OCI-LY7 (cell line): ENCODE results near the gene TRPM3. TPM values are rescaled to one million over a fixed set of nuclear protein-coding genes. Genes with fewer than 3 reads are reported as not detected.

Experiments used
- BruUV-seq: library from RNA; stranded (reverse); fragments of 400-500 nt; replicated peaks from 2 replicates; lab custom pipeline; 2021; lab: Mats Ljungman, UMichigan
- CTCF ChIA-PET: fragments of 300-600 bp; sonication (Branson Sonifier 250); formaldehyde crosslinking; loops from one replicate; lab custom pipeline; 2022; ENCODE audit warnings: antibody characterized with exemption; ENCODE audit not compliant: unreplicated experiment; lab: Charles Lee
- POLR2A ChIA-PET: fragments of 300-600 bp; sonication (Branson Sonifier 250); formaldehyde crosslinking; loops from one replicate; lab custom pipeline; 2022; ENCODE audit warnings: antibody characterized with exemption; lab: Charles Lee
- DNase-seq: peaks from one replicate; pipeline ENCODE4 v3.0.0-alpha.2; 2015; ENCODE audit warnings: low spot score
- H2AFZ ChIP-seq: fragments of 200-600 bp; sonication (generic), shearing (Covaris generic); 2 replicates; pipeline ENCODE4 v1.6.1; 2014; ENCODE audit warnings: mild to moderate bottlenecking, antibody characterized with exemption, low read length, moderate library complexity
- H3K27ac ChIP-seq: fragments of 200-600 bp; sonication (generic); 2 replicates; pipeline ENCODE4 v1.5.1; 2014; ENCODE audit warnings: mixed run types, low read depth, mild to moderate bottlenecking, moderate library complexity, low read length, inconsistent platforms; ENCODE audit not compliant: poor library complexity, severe bottlenecking
- H3K36me3 ChIP-seq: fragments of 200-600 bp; sonication (generic); 2 replicates; pipeline ENCODE4 v1.6.1; 2014; ENCODE audit warnings: mild to moderate bottlenecking, antibody characterized with exemption, low read length, moderate library complexity, mixed read lengths; ENCODE audit not compliant: insufficient read depth
- H3K4me1 ChIP-seq: fragments of 200-600 bp; sonication (generic); 2 replicates; pipeline ENCODE4 v1.5.1; 2014; ENCODE audit warnings: mild to moderate bottlenecking, low read length; ENCODE audit not compliant: insufficient read depth, poor library complexity, severe bottlenecking
- H3K4me2 ChIP-seq: fragments of 200-600 bp; sonication (generic); 2 replicates; pipeline ENCODE4 v1.6.1; 2014; ENCODE audit warnings: mild to moderate bottlenecking, low read length
- H3K4me3 ChIP-seq: fragments of 200-600 bp; sonication (generic); 2 replicates; pipeline ENCODE4 v1.5.1; 2014; ENCODE audit warnings: mild to moderate bottlenecking, low read depth, low read length; ENCODE audit not compliant: poor library complexity, severe bottlenecking
- H3K79me2 ChIP-seq: fragments of 200-600 bp; sonication (generic); 2 replicates; pipeline ENCODE4 v1.6.1; 2016; ENCODE audit warnings: low read depth, mild to moderate bottlenecking, low read length, moderate library complexity, mixed read lengths; ENCODE audit not compliant: insufficient read depth
- H3K9me2 ChIP-seq: fragments of 200-600 bp; sonication (generic); 2 replicates; pipeline ENCODE4 v1.6.1; 2016; ENCODE audit warnings: mild to moderate bottlenecking, low read length, mixed read lengths; ENCODE audit not compliant: insufficient read depth
- H3K9me3 ChIP-seq: fragments of 200-600 bp; sonication (generic); 2 replicates; pipeline ENCODE4 v1.6.1; 2014; ENCODE audit warnings: mild to moderate bottlenecking, mixed run types, low read length, mixed read lengths
- H4K20me1 ChIP-seq: fragments of 200-600 bp; sonication (generic); 2 replicates; pipeline ENCODE4 v1.6.1; 2014; ENCODE audit warnings: mild to moderate bottlenecking, antibody characterized with exemption, low read length, moderate library complexity, mixed read lengths; ENCODE audit not compliant: insufficient read depth
- EZH2phosphoT487 ChIP-seq: fragments of 200-600 bp; sonication (generic); IDR thresholded peaks from 2 replicates; pipeline ENCODE4 v1.6.1; 2018; ENCODE audit warnings: low read depth, borderline replicate concordance, mild to moderate bottlenecking, mixed run types, antibody characterized with exemption, low read length, moderate library complexity, mixed read lengths
- intact Hi-C: fragments of 100-400 bp; cut with micrococcal nuclease; formaldehyde crosslinking; loops from one replicate; pipeline ENCODE4 v1.10.0; 2022; ENCODE audit not compliant: unreplicated experiment
- total RNA-seq, 2 experiments: library from RNA; depleted of rRNA in 1 of 2; stranded (reverse); fragments of >200 nt in 1 of 2; shearing (Covaris generic) in 1 of 2; gene quantifications; 2 replicates each; pipeline ENCODE4 v1.2.3, GENCODE V29; 2014 to 2022
- TF ChIP-seq, protein P1 (sequence below): fragments of 200-600 bp; sonication (generic); conservative IDR thresholded peaks from 2 replicates; pipeline ENCODE4 v1.5.1; 2014; ENCODE audit warnings: mild to moderate bottlenecking, antibody characterized with exemption, low read length, moderate library complexity, mixed read lengths

TRPM3 gene
- total RNA-seq, 2 experiments from 2014 or later: not detected

DNA sequence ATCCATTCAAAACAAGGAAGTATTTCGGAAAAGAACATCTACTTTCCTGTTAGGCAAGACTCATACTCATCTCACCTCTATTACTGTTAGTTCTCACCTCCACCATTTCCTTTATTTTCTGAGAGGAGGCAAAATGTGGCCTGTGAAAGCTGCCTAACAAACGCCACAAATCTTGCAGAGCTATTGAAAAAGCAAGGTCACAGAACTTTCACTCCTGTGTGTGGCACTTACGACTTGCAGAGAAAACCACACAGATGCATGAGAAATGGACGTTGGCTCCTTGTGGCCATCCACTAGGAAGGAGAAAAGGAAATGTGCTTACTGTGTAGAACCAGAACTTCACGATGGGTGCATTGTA, 511.2 kb downstream of the TRPM3 start:
- DNase-seq: no peak
- H3K4me1 ChIP-seq: peaks cover 16% of the 10 kb centered on the region
- no peak overlapping the region for H3K27ac ChIP-seq
- H3K9me3 ChIP-seq: peaks cover 9% of the 10 kb centered on the region; the same call in 1 of the 2 replicates
- peaks cover 5% of the 10 kb centered on the region; the same call in 1 of the 2 replicates for H3K36me3 ChIP-seq
- BruUV-seq: no TSS peak
- H3K4me3 ChIP-seq: no peak overlapping the region
- no peaks in the 10 kb centered on the region for H4K20me1 ChIP-seq
- TF ChIP-seq, protein P1, sequence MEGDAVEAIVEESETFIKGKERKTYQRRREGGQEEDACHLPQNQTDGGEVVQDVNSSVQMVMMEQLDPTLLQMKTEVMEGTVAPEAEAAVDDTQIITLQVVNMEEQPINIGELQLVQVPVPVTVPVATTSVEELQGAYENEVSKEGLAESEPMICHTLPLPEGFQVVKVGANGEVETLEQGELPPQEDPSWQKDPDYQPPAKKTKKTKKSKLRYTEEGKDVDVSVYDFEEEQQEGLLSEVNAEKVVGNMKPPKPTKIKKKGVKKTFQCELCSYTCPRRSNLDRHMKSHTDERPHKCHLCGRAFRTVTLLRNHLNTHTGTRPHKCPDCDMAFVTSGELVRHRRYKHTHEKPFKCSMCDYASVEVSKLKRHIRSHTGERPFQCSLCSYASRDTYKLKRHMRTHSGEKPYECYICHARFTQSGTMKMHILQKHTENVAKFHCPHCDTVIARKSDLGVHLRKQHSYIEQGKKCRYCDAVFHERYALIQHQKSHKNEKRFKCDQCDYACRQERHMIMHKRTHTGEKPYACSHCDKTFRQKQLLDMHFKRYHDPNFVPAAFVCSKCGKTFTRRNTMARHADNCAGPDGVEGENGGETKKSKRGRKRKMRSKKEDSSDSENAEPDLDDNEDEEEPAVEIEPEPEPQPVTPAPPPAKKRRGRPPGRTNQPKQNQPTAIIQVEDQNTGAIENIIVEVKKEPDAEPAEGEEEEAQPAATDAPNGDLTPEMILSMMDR: no peak
- TF ChIP-seq EZH2phosphoT487: no peak
- no peak overlapping the region for H3K4me2 ChIP-seq
- no peaks in the 10 kb centered on the region for H3K9me2 ChIP-seq
- POLR2A ChIA-PET: no interaction called here
- no peak overlapping the region for H2AFZ ChIP-seq
- no peaks in the 10 kb centered on the region for H3K79me2 ChIP-seq
- CTCF ChIA-PET: no interaction called here
- intact Hi-C loops: no loop called here

DNA sequence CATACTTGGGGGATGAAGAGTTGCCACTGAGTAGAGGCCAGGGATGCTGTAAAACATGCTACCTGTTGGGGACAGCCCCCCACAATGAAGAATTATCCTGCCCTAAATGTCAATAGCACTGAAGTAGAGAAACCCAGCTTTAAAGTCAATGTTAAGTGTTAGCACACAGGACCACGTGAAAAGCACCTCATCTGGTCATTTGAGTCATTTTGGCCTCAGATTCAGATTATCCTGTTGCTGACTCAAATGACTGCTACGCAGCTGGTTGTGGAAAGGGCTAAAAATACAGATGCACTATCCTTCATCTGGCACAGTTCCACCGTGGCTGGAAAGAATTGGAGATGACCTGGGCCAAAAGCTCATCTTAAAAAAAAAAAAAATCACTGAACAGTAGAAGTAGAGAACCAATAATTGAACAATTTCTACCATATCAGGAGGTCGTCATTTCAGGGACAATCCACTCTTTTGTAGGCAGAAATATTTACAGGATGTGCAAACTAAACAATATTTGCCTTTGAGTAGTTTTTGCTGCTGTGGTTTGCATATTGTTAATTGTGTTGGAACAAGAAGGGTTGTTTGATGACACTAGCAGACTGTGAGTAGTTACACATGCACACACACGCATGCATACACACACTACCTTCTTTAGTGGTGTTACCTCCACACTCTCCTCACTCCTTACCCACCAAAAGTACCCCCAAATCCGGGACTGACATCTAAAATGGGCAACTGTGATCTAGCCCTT, 511.7 kb downstream of the TRPM3 start:
- Histone ChIP-seq H3K9me3 (peaks cover 9% of the 10 kb centered on the region; the same call in 1 of the 2 replicates), H3K4me1 (peaks cover 16% of the 10 kb centered on the region), H3K79me2 (no peaks in the 10 kb centered on the region), H3K27ac (no peak overlapping the region), H3K36me3 (peaks cover 5% of the 10 kb centered on the region; the same call in 1 of the 2 replicates), H3K4me2 (no peak overlapping the region), H3K4me3 (no peak overlapping the region), H2AFZ (no peak overlapping the region), H4K20me1 (no peaks in the 10 kb centered on the region), H3K9me2 (no peaks in the 10 kb centered on the region)
- ChIA-PET POLR2A (no interaction called here), CTCF (no interaction called here)
- intact Hi-C loops: loop anchor here (10.0 kb wide), 1 partner anchor 355 kb away; the partner anchor contains the start of gene SMC5
- no peak for TF ChIP-seq EZH2phosphoT487
- TF ChIP-seq, protein P1: no peak
- no peak for DNase-seq
- no TSS peak for BruUV-seq

DNA sequence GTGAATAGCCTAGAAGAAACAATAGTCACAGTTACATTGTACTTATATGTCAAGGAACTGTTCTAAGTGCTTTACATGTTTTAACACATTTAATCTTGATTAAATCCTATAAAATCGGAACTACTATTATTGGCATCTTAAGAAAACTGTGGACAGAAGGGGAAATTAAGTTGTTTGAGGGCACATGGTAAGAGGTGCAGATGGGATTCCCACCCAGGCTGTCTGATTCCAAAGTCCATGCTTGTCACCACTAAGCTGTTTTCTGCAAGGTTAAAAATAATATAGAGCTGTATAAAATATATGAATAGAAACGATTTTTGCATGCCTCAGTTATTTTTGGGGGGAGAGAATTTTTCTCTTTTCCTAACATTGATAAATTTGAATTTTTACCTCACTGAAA, 512.4 kb downstream of the TRPM3 start:
- POLR2A ChIA-PET: no interaction called here
- DNase-seq: no peak
- BruUV-seq: no TSS peak
- Histone ChIP-seq H3K4me3 (no peak overlapping the region), H3K9me3 (peaks cover 9% of the 10 kb centered on the region; the same call in 1 of the 2 replicates), H3K79me2 (no peaks in the 10 kb centered on the region), H3K9me2 (no peaks in the 10 kb centered on the region), H3K4me1 (peaks cover 23% of the 10 kb centered on the region), H2AFZ (no peak overlapping the region), H3K27ac (no peak overlapping the region), H3K36me3 (peaks cover 5% of the 10 kb centered on the region; the same call in 1 of the 2 replicates), H3K4me2 (no peak overlapping the region), H4K20me1 (no peaks in the 10 kb centered on the region)
- TF ChIP-seq, protein P1: no peak
- TF ChIP-seq EZH2phosphoT487: no peak
- intact Hi-C loops: loop anchor here (10.0 kb wide), 1 partner anchor 354 kb away; the partner anchor contains the start of gene SMC5
- CTCF ChIA-PET: no interaction called here
